Measurements from ENCODE around the gene FAM180B.

Gene FAM180B

DNA sequence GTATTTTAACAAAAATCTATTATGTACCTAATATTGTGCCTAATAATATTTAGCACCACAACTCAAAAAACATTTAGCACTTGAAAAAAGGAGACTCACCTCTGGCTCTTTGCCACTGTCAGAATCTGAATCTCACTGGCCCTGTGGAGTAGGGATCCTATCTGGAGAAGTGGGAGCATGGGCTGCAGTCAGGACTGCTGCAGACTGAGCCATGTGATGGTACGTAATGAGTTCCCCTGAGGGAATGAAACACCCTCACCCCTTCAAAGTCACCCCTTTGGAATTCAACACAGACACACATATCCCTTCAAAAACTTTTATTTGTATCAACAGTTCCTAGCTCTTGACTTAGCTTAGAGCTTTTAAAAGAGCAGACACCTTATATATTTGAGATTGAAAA, 14.6 kb upstream of the FAM180B start:
- POLR2A ChIA-PET, result interaction anchor here (0.7 kb wide), 1 partner anchor 10 kb away, joined by 4 read pairs; no protein-coding TSS in a partner anchor
- peaks cover 14% of the 10 kb centered on the region for H3K4me1 ChIP-seq (ENCODE audit: control insufficient read depth, insufficient read depth, low read length)
- CTCF ChIA-PET, result interaction anchor here (0.8 kb wide), 1 partner anchor 19 kb away, joined by 3 read pairs; no protein-coding TSS in a partner anchor
- H3K36me3 ChIP-seq (ENCODE audit: control insufficient read depth in 2 of 2, insufficient read depth in 1 of 2, low read length in 2 of 2), result peaks cover 10 to 79% of the 10 kb centered on the region in 2 experiments
- TF ChIP-seq SP2 (tag by site-specific recombination; IDR thresholded peaks at IDR 0.05) (no peak), YY1 (tag by site-specific recombination; IDR thresholded peaks at IDR 0.05) (no peak), ZNF274 (IDR thresholded peaks at IDR 0.05; ENCODE audit: low read length) (no peak), ZNF274 (tag by site-specific recombination; IDR thresholded peaks at IDR 0.05; ENCODE audit: borderline replicate concordance) (no peak), ZNF175 (tag by site-specific recombination; IDR thresholded peaks at IDR 0.05) (no peak)
- no peak overlapping the region for H3K4me3 ChIP-seq (ENCODE audit: low read depth, low read length)
- no peak overlapping the region; the same call in 1 of the 2 replicates for H3K27ac ChIP-seq (ENCODE audit: extremely low read depth, low read depth, low read length)
- no peaks in the 10 kb centered on the region for H3K9me3 ChIP-seq (ENCODE audit: control insufficient read depth, insufficient read depth, low read depth, low read length)

DNA sequence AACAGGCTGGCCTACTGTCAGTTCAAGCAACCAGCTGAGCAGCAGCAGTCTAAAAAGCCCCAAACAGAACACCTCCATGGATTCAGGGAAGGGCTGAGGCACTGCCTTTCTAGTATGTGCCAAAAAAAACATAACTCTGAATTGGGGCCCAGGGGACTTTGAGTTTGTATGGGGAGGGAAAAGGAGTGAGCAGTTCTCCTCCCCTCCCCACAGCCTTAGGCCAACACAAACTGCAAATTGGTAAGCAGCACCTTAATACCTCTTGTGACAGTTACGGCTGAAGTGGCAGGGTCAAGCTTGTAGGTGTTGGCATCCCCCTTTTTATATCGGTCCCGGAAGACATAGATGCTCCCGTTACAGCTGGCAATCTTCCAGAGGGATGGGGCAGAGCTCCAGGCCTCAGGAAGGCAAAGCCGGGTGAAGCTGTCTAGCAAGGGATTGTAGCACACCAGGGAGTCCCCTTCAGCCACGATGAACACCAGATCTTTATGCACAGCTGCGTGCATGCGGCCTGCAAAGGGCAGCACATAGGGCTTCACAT, 13.7 kb upstream of the FAM180B start:
- peaks cover 10 to 88% of the 10 kb centered on the region in 2 experiments for H3K36me3 ChIP-seq (ENCODE audit: control insufficient read depth in 2 of 2, insufficient read depth in 1 of 2, low read length in 2 of 2)
- POLR2A ChIA-PET, result interaction anchor here (1.4 kb wide), 1 partner anchor 41 kb away, joined by 4 read pairs; no protein-coding TSS in a partner anchor
- peak overlapping the region; percentile 53 for H3K27ac ChIP-seq (ENCODE audit: extremely low read depth, low read depth, low read length)
- no peaks in the 10 kb centered on the region for H3K9me3 ChIP-seq (ENCODE audit: control insufficient read depth, insufficient read depth, low read depth, low read length)
- H3K4me3 ChIP-seq (ENCODE audit: low read depth, low read length), result no peak overlapping the region
- CTCF ChIA-PET, result interaction anchor here (0.7 to 0.8 kb wide), 2 partner anchors 19 to 442 kb away, joined by 3 read pairs; no protein-coding TSS in a partner anchor
- peaks cover 14% of the 10 kb centered on the region for H3K4me1 ChIP-seq (ENCODE audit: control insufficient read depth, insufficient read depth, low read length)
- TF ChIP-seq ZBTB8A (tag by site-specific recombination; IDR thresholded peaks at IDR 0.05), result peak; percentile 69
- TF ChIP-seq ZEB2 (tag by site-specific recombination; IDR thresholded peaks at IDR 0.05), result peak; percentile 72
- TF ChIP-seq ZNF24 (tag by site-specific recombination; IDR thresholded peaks at IDR 0.05), result 0 out of 2 replicates have a peak, but pooled peaks have one; percentile 23
- TF ChIP-seq, protein P1, sequence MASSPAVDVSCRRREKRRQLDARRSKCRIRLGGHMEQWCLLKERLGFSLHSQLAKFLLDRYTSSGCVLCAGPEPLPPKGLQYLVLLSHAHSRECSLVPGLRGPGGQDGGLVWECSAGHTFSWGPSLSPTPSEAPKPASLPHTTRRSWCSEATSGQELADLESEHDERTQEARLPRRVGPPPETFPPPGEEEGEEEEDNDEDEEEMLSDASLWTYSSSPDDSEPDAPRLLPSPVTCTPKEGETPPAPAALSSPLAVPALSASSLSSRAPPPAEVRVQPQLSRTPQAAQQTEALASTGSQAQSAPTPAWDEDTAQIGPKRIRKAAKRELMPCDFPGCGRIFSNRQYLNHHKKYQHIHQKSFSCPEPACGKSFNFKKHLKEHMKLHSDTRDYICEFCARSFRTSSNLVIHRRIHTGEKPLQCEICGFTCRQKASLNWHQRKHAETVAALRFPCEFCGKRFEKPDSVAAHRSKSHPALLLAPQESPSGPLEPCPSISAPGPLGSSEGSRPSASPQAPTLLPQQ (tag by site-specific recombination; IDR thresholded peaks at IDR 0.05), result peak; percentile 92
- TF ChIP-seq, protein P2, sequence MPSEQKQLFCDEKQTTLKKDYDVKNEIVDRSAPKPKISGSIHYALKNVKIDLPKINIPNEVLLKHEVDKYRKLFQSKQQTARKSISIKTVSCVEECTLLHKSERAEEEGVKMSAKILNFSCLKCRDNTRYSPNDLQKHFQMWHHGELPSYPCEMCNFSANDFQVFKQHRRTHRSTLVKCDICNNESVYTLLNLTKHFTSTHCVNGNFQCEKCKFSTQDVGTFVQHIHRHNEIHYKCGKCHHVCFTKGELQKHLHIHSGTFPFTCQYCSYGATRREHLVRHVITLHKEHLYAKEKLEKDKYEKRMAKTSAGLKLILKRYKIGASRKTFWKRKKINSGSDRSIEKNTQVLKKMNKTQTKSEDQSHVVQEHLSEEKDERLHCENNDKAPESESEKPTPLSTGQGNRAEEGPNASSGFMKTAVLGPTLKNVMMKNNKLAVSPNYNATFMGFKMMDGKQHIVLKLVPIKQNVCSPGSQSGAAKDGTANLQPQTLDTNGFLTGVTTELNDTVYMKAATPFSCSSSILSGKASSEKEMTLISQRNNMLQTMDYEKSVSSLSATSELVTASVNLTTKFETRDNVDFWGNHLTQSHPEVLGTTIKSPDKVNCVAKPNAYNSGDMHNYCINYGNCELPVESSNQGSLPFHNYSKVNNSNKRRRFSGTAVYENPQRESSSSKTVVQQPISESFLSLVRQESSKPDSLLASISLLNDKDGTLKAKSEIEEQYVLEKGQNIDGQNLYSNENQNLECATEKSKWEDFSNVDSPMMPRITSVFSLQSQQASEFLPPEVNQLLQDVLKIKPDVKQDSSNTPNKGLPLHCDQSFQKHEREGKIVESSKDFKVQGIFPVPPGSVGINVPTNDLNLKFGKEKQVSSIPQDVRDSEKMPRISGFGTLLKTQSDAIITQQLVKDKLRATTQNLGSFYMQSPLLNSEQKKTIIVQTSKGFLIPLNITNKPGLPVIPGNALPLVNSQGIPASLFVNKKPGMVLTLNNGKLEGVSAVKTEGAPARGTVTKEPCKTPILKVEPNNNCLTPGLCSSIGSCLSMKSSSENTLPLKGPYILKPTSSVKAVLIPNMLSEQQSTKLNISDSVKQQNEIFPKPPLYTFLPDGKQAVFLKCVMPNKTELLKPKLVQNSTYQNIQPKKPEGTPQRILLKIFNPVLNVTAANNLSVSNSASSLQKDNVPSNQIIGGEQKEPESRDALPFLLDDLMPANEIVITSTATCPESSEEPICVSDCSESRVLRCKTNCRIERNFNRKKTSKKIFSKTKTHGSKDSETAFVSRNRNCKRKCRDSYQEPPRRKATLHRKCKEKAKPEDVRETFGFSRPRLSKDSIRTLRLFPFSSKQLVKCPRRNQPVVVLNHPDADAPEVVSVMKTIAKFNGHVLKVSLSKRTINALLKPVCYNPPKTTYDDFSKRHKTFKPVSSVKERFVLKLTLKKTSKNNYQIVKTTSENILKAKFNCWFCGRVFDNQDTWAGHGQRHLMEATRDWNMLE (tag by site-specific recombination; conservative IDR thresholded peaks at IDR 0.05; ENCODE audit: low read depth), result no peak
- TF ChIP-seq ZNF544 (tag by site-specific recombination; IDR thresholded peaks at IDR 0.05), result no peak
- TF ChIP-seq ZSCAN5A (tag by site-specific recombination; IDR thresholded peaks at IDR 0.05), result no peak
- peak; percentile 93 for TF ChIP-seq ZBTB48 (tag by site-specific recombination; IDR thresholded peaks at IDR 0.05)
- TF ChIP-seq ZNF600 (tag by site-specific recombination; IDR thresholded peaks at IDR 0.05), result peak; percentile 72
- TF ChIP-seq ZNF561 (tag by site-specific recombination; IDR thresholded peaks at IDR 0.05; ENCODE audit: borderline replicate concordance), result peak; percentile 61; the same call in 1 of the 2 replicates
- 0 out of 2 replicates have a peak, but pooled peaks have one; percentile 26 for TF ChIP-seq ZNF18 (tag by site-specific recombination; IDR thresholded peaks at IDR 0.05)
- peak; percentile 62; the same call in 1 of the 2 replicates for TF ChIP-seq ZXDB (tag by site-specific recombination; IDR thresholded peaks at IDR 0.05)
- TF ChIP-seq, protein P3, sequence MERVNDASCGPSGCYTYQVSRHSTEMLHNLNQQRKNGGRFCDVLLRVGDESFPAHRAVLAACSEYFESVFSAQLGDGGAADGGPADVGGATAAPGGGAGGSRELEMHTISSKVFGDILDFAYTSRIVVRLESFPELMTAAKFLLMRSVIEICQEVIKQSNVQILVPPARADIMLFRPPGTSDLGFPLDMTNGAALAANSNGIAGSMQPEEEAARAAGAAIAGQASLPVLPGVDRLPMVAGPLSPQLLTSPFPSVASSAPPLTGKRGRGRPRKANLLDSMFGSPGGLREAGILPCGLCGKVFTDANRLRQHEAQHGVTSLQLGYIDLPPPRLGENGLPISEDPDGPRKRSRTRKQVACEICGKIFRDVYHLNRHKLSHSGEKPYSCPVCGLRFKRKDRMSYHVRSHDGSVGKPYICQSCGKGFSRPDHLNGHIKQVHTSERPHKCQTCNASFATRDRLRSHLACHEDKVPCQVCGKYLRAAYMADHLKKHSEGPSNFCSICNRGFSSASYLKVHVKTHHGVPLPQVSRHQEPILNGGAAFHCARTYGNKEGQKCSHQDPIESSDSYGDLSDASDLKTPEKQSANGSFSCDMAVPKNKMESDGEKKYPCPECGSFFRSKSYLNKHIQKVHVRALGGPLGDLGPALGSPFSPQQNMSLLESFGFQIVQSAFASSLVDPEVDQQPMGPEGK (tag by site-specific recombination; IDR thresholded peaks at IDR 0.05), result peak; percentile 68; the same call in 1 of the 2 replicates
- TF ChIP-seq ZNF423 (tag by site-specific recombination; IDR thresholded peaks at IDR 0.05), result peak; percentile 38; the same call in 1 of the 2 replicates
- TF ChIP-seq, protein P4, sequence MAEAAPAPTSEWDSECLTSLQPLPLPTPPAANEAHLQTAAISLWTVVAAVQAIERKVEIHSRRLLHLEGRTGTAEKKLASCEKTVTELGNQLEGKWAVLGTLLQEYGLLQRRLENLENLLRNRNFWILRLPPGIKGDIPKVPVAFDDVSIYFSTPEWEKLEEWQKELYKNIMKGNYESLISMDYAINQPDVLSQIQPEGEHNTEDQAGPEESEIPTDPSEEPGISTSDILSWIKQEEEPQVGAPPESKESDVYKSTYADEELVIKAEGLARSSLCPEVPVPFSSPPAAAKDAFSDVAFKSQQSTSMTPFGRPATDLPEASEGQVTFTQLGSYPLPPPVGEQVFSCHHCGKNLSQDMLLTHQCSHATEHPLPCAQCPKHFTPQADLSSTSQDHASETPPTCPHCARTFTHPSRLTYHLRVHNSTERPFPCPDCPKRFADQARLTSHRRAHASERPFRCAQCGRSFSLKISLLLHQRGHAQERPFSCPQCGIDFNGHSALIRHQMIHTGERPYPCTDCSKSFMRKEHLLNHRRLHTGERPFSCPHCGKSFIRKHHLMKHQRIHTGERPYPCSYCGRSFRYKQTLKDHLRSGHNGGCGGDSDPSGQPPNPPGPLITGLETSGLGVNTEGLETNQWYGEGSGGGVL (tag by site-specific recombination; IDR thresholded peaks at IDR 0.05), result peak; percentile 94

Data from HEK293 (cell line).